HS-5 (cell line): ENCODE data around the gene RAMACL.
"Not testable (repeated sequence)": the region's sequence is repeated elsewhere in the genome, so short reads cannot be mapped to it uniquely, and the experiment has no call there.

ENCODE experiments used
- DNase-seq: peaks from one replicate; pipeline ENCODE4 v3.0.0-alpha.2; 2012; ENCODE audit warnings: low read depth

Gene RAMACL

GRCh38 chr6:166595949-166596348 lies 9.5 kb upstream of the RAMACL start:
- DNase-seq, result no peak

- DNase-seq, result peak; percentile 81
Observed at GRCh38 chr6:166595061-166595780, 8.7 kb upstream of the RAMACL start.

- DNase-seq, result no peak
Observed at GRCh38 chr6:166592821-166593220, 6.3 kb upstream of the RAMACL start.

- DNase-seq, result no peak
Observed at GRCh38 chr6:166591961-166592520, 5.6 kb upstream of the RAMACL start.

GRCh38 chr6:166591026-166591425 lies 4.5 kb upstream of the RAMACL start:
- DNase-seq, result no peak

- no peak for DNase-seq
Observed at GRCh38 chr6:166589786-166590574, 3.5 kb upstream of the RAMACL start.

GRCh38 chr6:166589337-166589731 lies 2.9 kb upstream of the RAMACL start:
- no peak for DNase-seq

GRCh38 chr6:166588691-166589336 lies 2.3 kb upstream of the RAMACL start:
- peak; percentile 22 for DNase-seq

GRCh38 chr6:166587631-166588413 lies 1.3 kb upstream of the RAMACL start:
- no peak for DNase-seq

GRCh38 chr6:166584853-166585429 lies 1.5 kb downstream of the RAMACL start:
- DNase-seq, result no peak

- no peak for DNase-seq
Observed at GRCh38 chr6:166584155-166584554, 2.3 kb downstream of the RAMACL start.

- no peak for DNase-seq
Observed at GRCh38 chr6:166583230-166583965, 3.1 kb downstream of the RAMACL start.

- DNase-seq, result no peak
Observed at GRCh38 chr6:166582258-166582657, 4.2 kb downstream of the RAMACL start.

- not testable (repeated sequence) for DNase-seq
Observed at GRCh38 chr6:166581801-166582200, 4.7 kb downstream of the RAMACL start.

- DNase-seq, result no peak
Observed at GRCh38 chr6:166581091-166581511, 5.4 kb downstream of the RAMACL start.

- no peak for DNase-seq
Observed at GRCh38 chr6:166580076-166581050, 6.1 kb downstream of the RAMACL start.

- no peak for DNase-seq
Observed at GRCh38 chr6:166579237-166579850, 7.1 kb downstream of the RAMACL start.

- DNase-seq, result no peak
Observed at GRCh38 chr6:166578536-166579236, 7.8 kb downstream of the RAMACL start.
